GM18951 (cell line): ENCODE measurements around the gene DENND6B.

ENCODE experiments used
- POLR2A ChIP-seq: IDR thresholded peaks from 4 replicates; pipeline ENCODE4 v1.6.1; 2011; ENCODE audit warnings: mild to moderate bottlenecking; ENCODE audit not compliant: insufficient read length, insufficient read depth; ENCODE audit errors: extremely low read depth
- in situ Hi-C: fragments of 300-500 bp; cut with MboI; formaldehyde crosslinking; loops from one replicate; pipeline ENCODE4 v1.12.0; 2022; ENCODE audit warnings: low sequenced_read_pairs, mixed read lengths, inconsistent platforms; ENCODE audit not compliant: unreplicated experiment

DENND6B gene

DNA sequence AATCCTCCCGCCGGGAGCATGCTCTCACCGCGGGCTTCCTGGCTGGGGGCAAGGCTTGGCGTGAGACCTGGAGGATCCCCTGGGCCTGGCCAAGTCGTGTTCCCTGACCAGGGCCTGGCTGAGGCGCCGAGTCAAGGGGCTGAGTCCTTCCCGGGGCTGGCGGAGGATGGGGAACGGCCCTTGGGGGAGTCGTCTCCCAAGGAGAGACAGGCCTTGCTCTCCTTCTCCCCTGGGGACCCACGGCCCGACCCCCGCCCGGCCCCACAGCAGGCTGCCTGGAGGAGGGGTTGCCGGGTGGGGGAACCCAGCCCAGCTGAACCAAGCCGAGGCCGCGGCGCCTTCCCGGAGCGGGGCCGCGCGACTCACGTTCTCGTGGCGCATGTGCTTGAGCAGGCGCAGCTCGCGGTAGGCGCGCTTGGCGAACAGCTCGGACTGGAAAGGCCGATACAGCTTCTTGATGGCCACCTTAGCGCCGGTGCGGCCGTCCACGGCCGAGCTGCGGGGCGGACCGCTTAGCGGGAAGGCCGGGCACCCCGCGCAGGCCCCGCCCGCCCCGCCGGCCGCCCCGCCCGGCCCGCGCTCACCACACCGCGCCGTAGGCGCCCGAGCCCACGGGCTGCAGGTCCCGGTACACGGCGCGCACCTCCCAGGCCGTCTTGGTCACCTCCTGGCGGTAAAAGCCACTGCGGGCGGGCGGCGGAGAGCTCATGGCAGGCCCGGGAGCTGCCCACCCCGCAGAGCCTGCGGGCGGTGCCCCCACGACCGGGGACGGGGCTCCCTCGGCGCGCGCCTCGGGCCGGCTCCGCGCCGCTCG lies 65.8 kb downstream of the DENND6B start:
- in situ Hi-C loops, result no loop called here
- peak; percentile 42 for TF ChIP-seq POLR2A

DNA sequence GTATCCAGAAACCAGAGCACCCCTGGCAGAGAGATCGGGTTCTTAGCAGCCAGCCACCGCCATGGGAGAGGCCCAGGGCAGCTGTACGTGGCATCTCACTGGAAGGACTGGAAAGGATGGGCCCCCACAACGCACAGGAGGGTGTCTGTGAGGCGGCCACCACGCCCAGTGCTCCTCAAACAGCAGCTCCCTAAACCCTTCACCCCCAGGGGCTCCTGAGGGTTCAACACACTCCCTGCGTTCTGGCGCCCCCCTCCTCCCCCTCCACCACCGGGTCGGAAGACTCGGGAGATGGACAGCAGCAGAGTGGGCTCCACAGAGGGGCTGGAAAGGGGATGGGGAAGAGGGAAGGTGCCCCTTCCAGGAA lies 66.4 kb downstream of the DENND6B start:
- in situ Hi-C loops, result no loop called here
- TF ChIP-seq POLR2A, result no peak

DNA sequence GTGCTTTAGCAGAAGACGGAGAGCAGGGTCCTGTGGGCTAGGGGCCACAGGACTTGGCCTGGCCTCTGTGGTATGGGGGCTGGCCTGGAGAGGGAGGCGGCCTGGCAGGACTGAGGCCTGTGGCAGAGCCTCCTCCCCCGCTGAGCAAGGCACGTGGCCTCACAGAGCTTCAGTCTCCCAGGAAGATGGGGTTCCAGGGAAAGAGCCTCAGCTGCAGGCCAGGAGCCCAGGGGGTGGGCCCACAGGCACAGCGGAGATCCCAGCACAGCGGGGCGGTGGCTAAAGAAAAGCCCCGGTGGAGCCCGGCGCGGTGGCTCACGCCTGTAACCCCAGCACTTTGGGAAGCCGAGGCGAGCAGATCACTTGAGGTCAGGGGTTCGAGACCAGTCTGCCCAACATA lies 67.5 kb downstream of the DENND6B start:
- no peak for TF ChIP-seq POLR2A
- in situ Hi-C loops, result no loop called here
